Measurements from ENCODE around the gene GRIN2A. TPM values are rescaled to one million over a fixed set of nuclear protein-coding genes. Genes with fewer than 3 reads are reported as not detected.

Gene GRIN2A
- total and polyA plus RNA-seq, 2 experiments from 2014 or later = not detected

- no peak overlapping the region for H3K4me2 ChIP-seq (ENCODE audit: unreplicated experiment)
- H3K36me3 ChIP-seq (ENCODE audit: low read depth) = no peaks in the 10 kb centered on the region
- H3K9me3 ChIP-seq (ENCODE audit: low read depth) = no peaks in the 10 kb centered on the region
- no peaks in the 10 kb centered on the region for H3K27me3 ChIP-seq (replicated peaks; ENCODE audit: insufficient read depth)
- no peak overlapping the region for H2AFZ ChIP-seq
- no peaks in the 10 kb centered on the region for H3K4me1 ChIP-seq (ENCODE audit: insufficient read depth)
- WGBS, 2 experiments (ENCODE audit: low coverage in 1 of 2, low lambda C conversion rate in 2 of 2, missing lambda C conversion rate in 2 of 2) = 11 to 16% methylated on average over 2 of the region's 2 CpGs
- TF ChIP-seq EZH2phosphoT487 (IDR thresholded peaks at IDR 0.05; ENCODE audit: insufficient read depth, low read depth) (no peak), EZH2 (IDR thresholded peaks at IDR 0.05; ENCODE audit: insufficient read depth, poor library complexity, severe bottlenecking) (no peak)
- no peaks in the 10 kb centered on the region for H3K79me2 ChIP-seq (ENCODE audit: insufficient read depth)
- no peaks in the 10 kb centered on the region for H4K20me1 ChIP-seq (ENCODE audit: insufficient read depth)
- in situ Hi-C loops (cut with MboI) = no loop called here
- DNase-seq = no peak
- no peak overlapping the region for H3K4me3 ChIP-seq
- H3F3A ChIP-seq (ENCODE audit: insufficient read depth) = no peaks in the 10 kb centered on the region
- H3K27ac ChIP-seq = no peak overlapping the region
- H3K9me2 ChIP-seq (ENCODE audit: insufficient read depth) = no peaks in the 10 kb centered on the region
- H3K9ac ChIP-seq = no peak overlapping the region
Measured at GRCh38 chr16:9978160-9978725, 204.0 kb downstream of the GRIN2A start.

GRCh38 chr16:9977333-9977897, 204.8 kb downstream of the GRIN2A start:
- Histone ChIP-seq H4K20me1 (ENCODE audit: insufficient read depth) (no peaks in the 10 kb centered on the region), H3K9me2 (ENCODE audit: insufficient read depth) (no peaks in the 10 kb centered on the region), H3K4me1 (ENCODE audit: insufficient read depth) (no peaks in the 10 kb centered on the region), H3K4me2 (ENCODE audit: unreplicated experiment) (no peak overlapping the region), H3K79me2 (ENCODE audit: insufficient read depth) (no peaks in the 10 kb centered on the region), H3F3A (ENCODE audit: insufficient read depth) (no peaks in the 10 kb centered on the region), H3K4me3 (no peak overlapping the region), H3K27me3 (replicated peaks; ENCODE audit: insufficient read depth) (no peaks in the 10 kb centered on the region), H3K36me3 (ENCODE audit: low read depth) (no peaks in the 10 kb centered on the region), H3K9me3 (ENCODE audit: low read depth) (no peaks in the 10 kb centered on the region), H3K9ac (no peak overlapping the region), H2AFZ (no peak overlapping the region), H3K27ac (no peak overlapping the region)
- DNase-seq = no peak
- TF ChIP-seq EZH2phosphoT487 (IDR thresholded peaks at IDR 0.05; ENCODE audit: insufficient read depth, low read depth) (no peak), EZH2 (IDR thresholded peaks at IDR 0.05; ENCODE audit: insufficient read depth, poor library complexity, severe bottlenecking) (no peak)
- 35 to 36% methylated on average over 7 of the region's 7 CpGs for WGBS, 2 experiments (ENCODE audit: low coverage in 1 of 2, low lambda C conversion rate in 2 of 2, missing lambda C conversion rate in 2 of 2)
- in situ Hi-C loops (cut with MboI) = no loop called here

GRCh38 chr16:9976601-9977000, 205.6 kb downstream of the GRIN2A start:
- H3K27me3 ChIP-seq (replicated peaks; ENCODE audit: insufficient read depth) = no peaks in the 10 kb centered on the region
- H2AFZ ChIP-seq = no peak overlapping the region
- H3K27ac ChIP-seq = no peak overlapping the region
- H3F3A ChIP-seq (ENCODE audit: insufficient read depth) = no peaks in the 10 kb centered on the region
- TF ChIP-seq EZH2 (IDR thresholded peaks at IDR 0.05; ENCODE audit: insufficient read depth, poor library complexity, severe bottlenecking) (no peak), EZH2phosphoT487 (IDR thresholded peaks at IDR 0.05; ENCODE audit: insufficient read depth, low read depth) (no peak)
- no peaks in the 10 kb centered on the region for H3K36me3 ChIP-seq (ENCODE audit: low read depth)
- no peaks in the 10 kb centered on the region for H3K9me3 ChIP-seq (ENCODE audit: low read depth)
- H3K9me2 ChIP-seq (ENCODE audit: insufficient read depth) = no peaks in the 10 kb centered on the region
- no peaks in the 10 kb centered on the region for H3K79me2 ChIP-seq (ENCODE audit: insufficient read depth)
- no peak for DNase-seq
- in situ Hi-C loops (cut with MboI) = no loop called here
- 28 to 35% methylated on average over 9 of the region's 9 CpGs for WGBS, 2 experiments (ENCODE audit: low coverage in 1 of 2, low lambda C conversion rate in 2 of 2, missing lambda C conversion rate in 2 of 2)
- H3K4me2 ChIP-seq (ENCODE audit: unreplicated experiment) = no peak overlapping the region
- H3K4me3 ChIP-seq = no peak overlapping the region
- no peaks in the 10 kb centered on the region for H3K4me1 ChIP-seq (ENCODE audit: insufficient read depth)
- H3K9ac ChIP-seq = no peak overlapping the region
- no peaks in the 10 kb centered on the region for H4K20me1 ChIP-seq (ENCODE audit: insufficient read depth)

GRCh38 chr16:9971907-9972306, 210.3 kb downstream of the GRIN2A start:
- 8 to 9% methylated on average over 2 of the region's 2 CpGs for WGBS, 2 experiments (ENCODE audit: low coverage in 1 of 2, low lambda C conversion rate in 2 of 2, missing lambda C conversion rate in 2 of 2)
- TF ChIP-seq EZH2phosphoT487 (IDR thresholded peaks at IDR 0.05; ENCODE audit: insufficient read depth, low read depth) = no peak
- TF ChIP-seq EZH2 (IDR thresholded peaks at IDR 0.05; ENCODE audit: insufficient read depth, poor library complexity, severe bottlenecking) = no peak

More at GRCh38 chr16:9971907-9972306, 210.3 kb downstream of the GRIN2A start:
- Histone ChIP-seq H3K79me2 (ENCODE audit: insufficient read depth) (no peaks in the 10 kb centered on the region), H3K9ac (no peak overlapping the region), H3K27me3 (replicated peaks; ENCODE audit: insufficient read depth) (no peaks in the 10 kb centered on the region), H3K4me1 (ENCODE audit: insufficient read depth) (no peaks in the 10 kb centered on the region), H4K20me1 (ENCODE audit: insufficient read depth) (no peaks in the 10 kb centered on the region), H3K4me3 (no peak overlapping the region), H3K27ac (no peak overlapping the region), H3K36me3 (ENCODE audit: low read depth) (no peaks in the 10 kb centered on the region), H3K9me3 (ENCODE audit: low read depth) (no peaks in the 10 kb centered on the region), H3K9me2 (ENCODE audit: insufficient read depth) (no peaks in the 10 kb centered on the region), H2AFZ (no peak overlapping the region), H3F3A (ENCODE audit: insufficient read depth) (no peaks in the 10 kb centered on the region), H3K4me2 (ENCODE audit: unreplicated experiment) (no peak overlapping the region)
- in situ Hi-C loops (cut with MboI) = no loop called here
- no peak for DNase-seq

Measured in GM23248 (cell line).